GM13976 (cell line): ENCODE measurements around the gene RPSA.
"Not testable (repeated sequence)": the region's sequence is repeated elsewhere in the genome, so short reads cannot be mapped to it uniquely, and the experiment has no call there.

ENCODE experiments used
- DNase-seq: peaks from one replicate; pipeline ENCODE4 v3.0.0; 2012; ENCODE audit warnings: low spot score
- CTCF ChIP-seq: IDR thresholded peaks from 2 replicates; pipeline ENCODE4 v1.5.1; 2012; ENCODE audit warnings: borderline replicate concordance, mild to moderate bottlenecking; ENCODE audit not compliant: insufficient read depth; ENCODE audit errors: extremely low read depth, missing control alignments, control extremely low read depth
- in situ Hi-C: fragments of 300-500 bp; cut with MboI; formaldehyde crosslinking; loops from one replicate; pipeline ENCODE4 v1.12.0; 2022; ENCODE audit warnings: low sequenced_read_pairs, mixed read lengths, inconsistent platforms; ENCODE audit not compliant: unreplicated experiment

Gene RPSA

GRCh38 chr3:39412668-39413260 lies 6.2 kb downstream of the RPSA start:
- in situ Hi-C loops, result no loop called here
- TF ChIP-seq CTCF, result no peak
- DNase-seq, result no peak

GRCh38 chr3:39413691-39414420 lies 7.3 kb downstream of the RPSA start:
- no peak for DNase-seq
- in situ Hi-C loops, result no loop called here
- no peak for TF ChIP-seq CTCF

DNA sequence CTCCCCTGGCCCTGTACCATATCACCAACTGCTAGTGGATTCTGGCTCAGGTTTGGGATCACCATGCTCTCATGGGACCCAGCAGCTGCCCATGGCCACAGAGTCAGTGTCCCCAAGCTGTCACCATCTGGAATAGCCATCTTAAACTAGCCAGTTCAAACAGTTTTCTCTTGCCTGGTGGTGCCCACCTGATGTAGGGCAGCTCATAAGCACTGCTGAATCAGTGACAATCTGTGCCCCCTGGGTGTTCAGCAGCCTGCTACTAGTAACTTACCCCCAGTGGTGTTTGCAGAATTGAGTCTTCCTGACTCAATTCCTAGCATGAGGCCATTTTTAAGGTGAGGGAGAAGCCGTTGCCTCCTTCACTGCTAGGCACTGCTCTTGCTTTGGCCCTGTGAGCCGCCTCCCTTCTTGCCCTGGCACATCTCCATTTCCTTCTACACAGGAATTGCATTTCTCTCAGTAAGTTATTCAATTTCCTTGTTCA lies 7.9 kb downstream of the RPSA start:
- TF ChIP-seq CTCF, result no peak
- no peak for DNase-seq
- in situ Hi-C loops, result no loop called here

- in situ Hi-C loops, DNase-seq: not testable (repeated sequence)
These were observed 8.8 kb downstream of the RPSA start for GRCh38 chr3:39415302-39415701.

GRCh38 chr3:39415983-39416382 lies 9.5 kb downstream of the RPSA start:
- in situ Hi-C loops, result no loop called here
- DNase-seq, result no peak
- no peak for TF ChIP-seq CTCF

DNA sequence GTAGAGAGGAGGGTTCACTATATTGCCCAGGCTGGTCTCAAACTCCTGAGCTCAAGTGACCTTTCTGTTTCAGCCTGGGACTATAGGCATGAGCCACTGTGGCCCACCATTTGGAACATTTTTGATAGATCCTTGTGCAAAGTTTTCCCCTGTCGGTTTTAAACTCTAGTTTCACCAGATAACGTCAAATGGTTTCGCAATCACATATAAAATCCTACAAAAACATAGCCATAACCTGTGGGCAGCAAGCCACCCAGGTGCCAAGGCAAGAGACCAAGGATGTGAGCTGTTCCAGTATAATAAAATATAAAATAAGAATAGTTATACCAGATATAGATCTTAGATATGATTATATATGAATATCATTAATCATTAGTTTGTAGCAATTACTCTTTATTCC lies 10.5 kb downstream of the RPSA start:
- DNase-seq, in situ Hi-C loops: not testable (repeated sequence)

GRCh38 chr3:39418556-39419225 lies 12.2 kb downstream of the RPSA start:
- in situ Hi-C loops, DNase-seq: not testable (repeated sequence)

- no peak for DNase-seq
- TF ChIP-seq CTCF, result no peak
- in situ Hi-C loops, result no loop called here
These were observed 13.3 kb downstream of the RPSA start for GRCh38 chr3:39419742-39420315.
